ENCODE results near the gene NSUN3. TPM values are rescaled to one million over a fixed set of nuclear protein-coding genes. Genes with fewer than 3 reads are reported as not detected.

NSUN3 gene
- total RNA-seq, 1 donor from 2014 or later = 8.5 TPM

- no peaks in the 10 kb centered on the region for H3K36me3 Mint-ChIP-seq (ENCODE audit: low read depth)
- H3K27ac Mint-ChIP-seq (ENCODE audit: unreplicated experiment) = no peak overlapping the region
- H3K4me3 Mint-ChIP-seq (ENCODE audit: unreplicated experiment) = no peak overlapping the region
- peaks cover 4% of the 10 kb centered on the region for H3K9me3 Mint-ChIP-seq (ENCODE audit: low read depth)
- TF ChIP-seq CTCF (IDR thresholded peaks at IDR 0.05) = no peak
- no peaks in the 10 kb centered on the region for H3K4me1 Mint-ChIP-seq (ENCODE audit: low read depth)
- no peak for DNase-seq (ENCODE audit: low spot score)
- no peaks in the 10 kb centered on the region for H3K27me3 Mint-ChIP-seq (ENCODE audit: low read depth)
These were observed 73.3 kb downstream of the NSUN3 start for GRCh38 chr3:94136133-94136532.

DNA sequence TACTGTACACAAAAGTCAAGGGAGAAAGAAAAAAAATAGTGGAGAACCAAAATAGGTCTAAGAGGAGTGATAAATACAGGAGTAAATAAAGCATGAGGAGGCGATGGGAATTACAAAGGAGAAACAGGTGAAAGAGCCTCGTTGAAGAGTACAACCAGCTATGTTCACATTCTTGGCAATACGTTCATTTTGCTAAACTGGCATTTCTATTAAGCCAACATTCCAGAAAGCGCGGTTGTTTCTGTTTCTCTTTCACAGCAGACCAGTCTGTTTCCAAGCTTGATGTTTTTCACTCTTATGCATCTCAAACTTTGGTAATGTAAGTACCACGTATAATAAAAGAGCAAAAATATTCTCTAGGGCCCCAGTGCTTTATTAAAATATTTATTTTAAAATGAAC lies 74.5 kb downstream of the NSUN3 start:
- TF ChIP-seq CTCF (IDR thresholded peaks at IDR 0.05) = no peak
- no peak for DNase-seq (ENCODE audit: low spot score)
- no peaks in the 10 kb centered on the region for H3K36me3 Mint-ChIP-seq (ENCODE audit: low read depth)
- H3K9me3 Mint-ChIP-seq (ENCODE audit: low read depth) = peaks cover 4% of the 10 kb centered on the region
- no peaks in the 10 kb centered on the region for H3K27me3 Mint-ChIP-seq (ENCODE audit: low read depth)
- H3K4me1 Mint-ChIP-seq (ENCODE audit: low read depth) = no peaks in the 10 kb centered on the region
- H3K27ac Mint-ChIP-seq (ENCODE audit: unreplicated experiment) = no peak overlapping the region
- H3K4me3 Mint-ChIP-seq (ENCODE audit: unreplicated experiment) = no peak overlapping the region

DNA sequence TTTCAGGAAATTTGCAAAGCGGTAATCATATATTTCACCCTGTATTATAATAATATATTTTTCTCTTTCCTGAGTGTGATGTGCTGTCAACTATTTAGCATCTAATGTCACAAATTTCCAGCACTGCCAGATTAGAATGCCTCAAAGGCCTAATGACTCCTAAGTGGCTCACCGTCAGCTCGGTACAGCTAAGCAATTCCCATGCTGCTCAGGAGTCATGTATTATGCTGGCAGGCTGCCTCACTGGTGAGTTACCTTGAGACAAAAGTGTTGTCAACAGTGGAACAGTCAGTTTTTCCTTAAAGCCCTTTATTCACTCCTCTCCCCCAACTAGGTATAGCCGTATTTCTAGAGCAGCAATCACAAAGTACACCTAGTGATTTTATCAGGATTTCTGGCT lies 83.6 kb downstream of the NSUN3 start:
- H3K4me1 Mint-ChIP-seq (ENCODE audit: low read depth) = no peaks in the 10 kb centered on the region
- no peaks in the 10 kb centered on the region for H3K36me3 Mint-ChIP-seq (ENCODE audit: low read depth)
- no peak overlapping the region for H3K4me3 Mint-ChIP-seq (ENCODE audit: unreplicated experiment)
- no peak for TF ChIP-seq CTCF (IDR thresholded peaks at IDR 0.05)
- DNase-seq (ENCODE audit: low spot score) = no peak
- peaks cover 2% of the 10 kb centered on the region for H3K9me3 Mint-ChIP-seq (ENCODE audit: low read depth)
- no peak overlapping the region for H3K27ac Mint-ChIP-seq (ENCODE audit: unreplicated experiment)
- no peaks in the 10 kb centered on the region for H3K27me3 Mint-ChIP-seq (ENCODE audit: low read depth)

GRCh38 chr3:94147012-94147411 lies 84.2 kb downstream of the NSUN3 start:
- Mint-ChIP-seq H3K4me3 (ENCODE audit: unreplicated experiment) (no peak overlapping the region), H3K9me3 (ENCODE audit: low read depth) (peaks cover 2% of the 10 kb centered on the region), H3K27ac (ENCODE audit: unreplicated experiment) (no peak overlapping the region), H3K27me3 (ENCODE audit: low read depth) (no peaks in the 10 kb centered on the region), H3K36me3 (ENCODE audit: low read depth) (no peaks in the 10 kb centered on the region), H3K4me1 (ENCODE audit: low read depth) (no peaks in the 10 kb centered on the region)
- DNase-seq (ENCODE audit: low spot score) = no peak
- no peak for TF ChIP-seq CTCF (IDR thresholded peaks at IDR 0.05)

DNA sequence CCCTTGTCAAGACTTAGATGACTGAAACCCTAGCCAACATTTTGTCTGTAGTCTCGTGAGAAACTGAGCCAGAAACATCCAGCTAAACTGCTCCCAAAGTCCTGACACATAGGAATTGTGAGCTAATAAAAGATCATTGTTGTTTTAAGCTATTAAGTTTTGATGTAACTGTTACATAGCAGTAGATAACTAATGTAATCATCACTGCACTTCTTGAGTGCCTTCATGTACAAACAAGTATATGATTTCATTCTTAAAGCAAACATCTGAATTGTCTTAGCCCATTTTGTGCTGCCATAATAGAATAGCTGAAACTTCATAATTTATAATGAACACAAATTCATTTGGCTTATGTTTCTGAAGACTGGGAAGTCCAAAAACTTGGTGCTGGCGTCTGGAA lies 87.3 kb downstream of the NSUN3 start:
- Mint-ChIP-seq H3K4me3 (ENCODE audit: unreplicated experiment) (no peak overlapping the region), H3K27ac (ENCODE audit: unreplicated experiment) (no peak overlapping the region), H3K27me3 (ENCODE audit: low read depth) (peaks cover 3% of the 10 kb centered on the region), H3K9me3 (ENCODE audit: low read depth) (peaks cover 2% of the 10 kb centered on the region), H3K36me3 (ENCODE audit: low read depth) (no peaks in the 10 kb centered on the region), H3K4me1 (ENCODE audit: low read depth) (no peaks in the 10 kb centered on the region)
- no peak for DNase-seq (ENCODE audit: low spot score)
- TF ChIP-seq CTCF (IDR thresholded peaks at IDR 0.05) = no peak

Measured in chondrocyte (in vitro differentiated cells).